Measurements from ENCODE around the gene ACBD6.

The ACBD6 gene

GRCh38 chr1:180256341-180257027 lies 245.9 kb downstream of the ACBD6 start:
- DNase-seq (ENCODE audit: low read depth in 2 of 2): no peak

DNA sequence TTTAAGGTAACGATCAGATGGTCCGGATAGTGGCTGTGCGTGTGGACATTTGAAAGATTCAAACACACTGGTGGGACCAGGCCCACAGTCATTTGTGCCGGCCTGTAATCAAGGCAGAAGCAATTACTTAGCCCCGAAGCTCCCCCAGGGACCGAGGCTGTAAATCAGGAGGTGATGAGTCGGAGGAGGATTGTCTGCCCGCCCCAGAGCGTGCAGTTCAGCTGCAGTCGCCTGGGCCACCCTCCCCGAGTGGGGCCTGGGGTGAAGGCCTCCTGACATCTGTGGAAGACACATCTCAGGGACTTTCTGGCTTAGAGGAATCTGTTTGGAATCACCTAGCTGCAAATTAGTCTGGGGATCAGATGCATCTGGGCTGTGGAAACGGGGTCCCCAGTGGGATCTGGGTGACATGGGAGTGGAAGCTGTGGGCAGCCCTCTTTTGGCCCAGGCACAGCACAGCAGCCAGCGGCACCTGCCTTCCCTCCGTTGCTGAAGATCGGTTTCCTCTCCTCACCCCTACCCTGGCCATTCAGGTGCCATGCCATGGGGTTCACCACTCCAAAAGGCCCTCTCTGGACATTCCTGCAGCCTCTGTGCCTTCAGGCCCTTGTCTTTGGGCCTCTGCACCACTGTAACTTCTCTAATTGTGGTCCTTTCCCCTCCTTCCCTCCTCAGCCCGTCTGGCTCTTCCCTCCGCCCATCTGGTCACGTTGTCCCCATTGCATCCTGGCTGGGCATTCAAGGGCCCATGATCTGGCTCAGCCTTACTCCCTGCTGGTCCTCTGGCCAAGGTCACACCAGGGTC lies 246.6 kb downstream of the ACBD6 start:
- DNase-seq (ENCODE audit: low read depth in 2 of 2): no peak

DNA sequence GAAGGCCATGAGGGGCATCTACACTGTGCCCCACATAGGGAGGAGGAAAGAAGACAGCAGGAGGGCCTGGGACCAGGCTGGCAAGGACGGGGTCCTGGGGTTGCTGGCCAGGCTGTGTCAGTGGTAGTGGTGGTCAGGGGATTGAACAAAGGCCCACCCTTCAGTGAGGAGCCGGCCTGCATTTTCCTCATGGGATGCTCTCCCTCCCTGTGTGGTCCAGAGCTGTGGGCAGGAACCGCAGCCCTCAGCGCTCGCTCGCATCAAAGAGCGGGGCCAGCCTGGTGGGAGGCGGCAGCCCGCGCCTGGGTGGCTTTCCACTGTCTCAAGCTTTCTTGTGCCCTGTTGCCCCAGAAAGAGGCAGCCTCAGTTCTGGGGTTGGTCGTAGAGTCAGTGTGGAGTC lies 247.5 kb downstream of the ACBD6 start:
- no peak for DNase-seq (ENCODE audit: low read depth in 2 of 2)

DNA sequence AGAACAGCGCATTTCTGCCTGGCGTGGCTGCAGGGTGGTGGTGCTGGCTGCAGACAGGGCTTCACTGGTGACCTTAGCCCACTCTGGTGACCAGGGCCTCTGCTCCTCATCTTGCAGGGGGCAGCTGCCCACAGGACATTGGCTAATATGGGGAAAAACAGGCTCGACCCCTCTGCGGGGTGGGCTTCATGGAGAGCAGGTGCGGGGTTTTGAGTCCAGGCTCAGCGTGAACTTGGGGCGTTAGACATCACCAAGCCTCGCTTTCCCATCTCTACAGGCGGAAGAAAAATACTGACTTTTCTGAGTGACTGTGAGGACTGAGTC lies 247.9 kb downstream of the ACBD6 start:
- DNase-seq (ENCODE audit: low read depth in 2 of 2): no peak

GRCh38 chr1:180253585-180254495 lies 248.5 kb downstream of the ACBD6 start:
- no peak for DNase-seq (ENCODE audit: low read depth in 2 of 2)

GRCh38 chr1:180252638-180253536 lies 249.5 kb downstream of the ACBD6 start:
- peak; percentile 58 to 71 for DNase-seq (ENCODE audit: low read depth in 2 of 2)

- DNase-seq (ENCODE audit: low read depth in 2 of 2): no peak
Observed at GRCh38 chr1:180251526-180252305, 250.7 kb downstream of the ACBD6 start.

DNA sequence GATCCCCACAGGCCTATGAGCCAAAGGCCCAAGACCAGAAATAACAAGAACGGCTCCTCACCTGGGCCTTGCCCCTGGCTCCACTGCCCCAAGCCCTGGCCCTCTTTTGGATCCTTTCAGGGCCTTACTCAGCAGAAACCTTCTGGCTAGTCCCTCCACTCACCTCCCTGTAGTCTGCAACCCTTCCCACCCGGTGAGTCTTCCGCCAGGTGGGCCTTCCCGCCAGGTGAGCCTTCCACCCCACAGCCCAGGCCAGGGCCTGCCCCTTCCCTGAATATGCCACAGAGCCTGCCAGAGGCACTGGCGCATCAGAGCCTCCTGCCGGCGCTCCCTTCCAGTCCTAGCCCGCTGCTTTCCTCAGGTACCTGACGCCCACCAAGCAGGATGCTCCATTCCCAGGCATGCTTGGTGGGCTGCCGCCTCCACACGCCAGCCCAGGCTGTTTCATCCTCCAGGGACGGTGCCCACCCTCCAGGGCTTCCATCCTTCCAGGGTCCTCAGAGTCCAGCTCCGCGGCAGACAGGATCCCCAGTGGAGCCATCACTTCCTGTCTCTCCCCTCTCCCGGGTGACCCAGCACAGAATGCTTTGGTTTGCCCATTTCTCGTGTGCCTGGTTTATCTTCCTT lies 251.4 kb downstream of the ACBD6 start:
- DNase-seq (ENCODE audit: low read depth in 2 of 2): no peak

- DNase-seq (ENCODE audit: low read depth in 2 of 2): no peak
Observed at GRCh38 chr1:180250499-180250770, 251.9 kb downstream of the ACBD6 start.

DNA sequence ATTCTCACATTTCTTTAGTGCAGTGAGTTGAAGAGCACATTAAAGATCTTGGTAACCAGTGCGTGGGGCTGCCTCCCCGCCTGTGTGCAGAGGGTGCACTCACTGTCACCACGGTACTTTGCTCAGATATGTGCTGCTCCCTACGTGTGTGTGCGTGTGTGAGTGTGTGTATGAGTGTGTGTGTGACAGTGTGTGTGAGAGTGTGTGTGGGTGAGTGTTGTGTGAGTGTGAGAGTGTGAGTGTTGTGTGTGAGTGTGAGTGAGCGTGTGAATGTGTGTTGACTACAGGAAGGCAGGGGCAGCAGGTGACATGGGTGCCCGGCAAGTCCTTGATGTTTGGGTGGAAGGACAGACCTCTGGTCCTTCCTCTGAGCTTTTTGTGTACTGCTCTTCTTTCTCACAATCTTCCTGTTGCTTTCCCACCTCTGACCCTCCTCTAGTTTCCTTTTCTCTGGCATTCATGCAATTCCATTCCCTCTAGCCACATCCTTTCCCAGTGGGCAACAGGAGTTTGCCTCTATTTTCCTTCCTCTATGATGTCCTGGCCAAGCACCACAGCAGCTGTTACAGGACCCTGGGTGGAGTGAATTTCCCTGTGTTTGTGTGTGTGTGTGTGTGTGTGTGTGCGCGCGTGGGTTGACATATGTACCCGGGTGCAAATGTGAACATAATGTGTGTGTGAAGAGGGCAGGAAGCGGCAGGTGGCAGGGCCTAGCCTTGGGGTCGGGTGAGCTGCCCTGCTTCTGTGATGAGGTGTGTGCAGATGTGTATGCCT lies 252.5 kb downstream of the ACBD6 start:
- DNase-seq (ENCODE audit: low read depth in 2 of 2): no peak

DNA sequence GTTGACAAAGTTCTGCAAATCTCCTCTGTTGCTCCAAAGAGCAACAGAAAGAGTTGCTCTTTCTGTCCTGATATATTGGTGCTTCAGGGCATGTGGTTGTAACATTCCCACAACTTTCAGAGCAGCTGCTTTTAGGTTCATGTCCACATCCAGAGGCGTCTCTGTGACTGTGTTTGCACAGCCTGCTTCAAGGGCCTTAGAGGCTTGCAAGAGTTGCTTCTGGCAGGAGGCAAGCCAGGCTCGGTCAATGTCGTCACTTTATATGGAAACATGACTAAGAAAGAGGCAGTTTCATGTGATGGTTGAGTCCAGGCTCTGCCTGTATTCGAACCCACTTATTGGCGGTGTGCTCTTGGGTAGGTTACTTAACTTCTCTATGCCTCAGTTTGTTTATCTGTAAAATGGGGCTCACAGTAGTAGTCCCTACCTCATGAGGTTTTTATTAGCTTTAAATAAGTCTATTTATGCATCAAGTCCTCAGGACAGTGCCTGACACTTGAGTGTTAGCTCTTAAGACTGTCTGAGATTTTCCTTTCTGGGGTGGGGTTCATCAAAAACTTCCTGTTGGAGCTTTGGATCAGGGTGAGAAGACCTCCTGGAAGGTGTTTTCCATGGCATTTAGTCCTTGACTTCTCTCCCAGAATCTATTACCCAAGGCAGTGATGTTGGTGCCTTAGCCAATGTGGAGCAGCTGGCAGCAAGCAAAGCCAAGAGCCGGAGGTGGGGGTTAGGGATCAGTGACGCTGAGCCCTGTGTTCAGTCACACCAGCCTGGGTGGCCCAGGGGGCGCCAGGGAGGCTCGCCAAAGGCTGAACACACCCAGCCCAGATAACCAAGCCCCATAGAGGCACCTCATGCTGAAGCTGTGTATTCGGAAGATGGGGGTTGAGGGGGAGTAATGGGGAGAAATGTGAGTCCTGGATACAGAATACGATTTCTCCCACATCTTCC lies 253.4 kb downstream of the ACBD6 start:
- no peak for DNase-seq (ENCODE audit: low read depth in 2 of 2)

GRCh38 chr1:180248176-180248575 lies 254.2 kb downstream of the ACBD6 start:
- no peak for DNase-seq (ENCODE audit: low read depth in 2 of 2)

DNA sequence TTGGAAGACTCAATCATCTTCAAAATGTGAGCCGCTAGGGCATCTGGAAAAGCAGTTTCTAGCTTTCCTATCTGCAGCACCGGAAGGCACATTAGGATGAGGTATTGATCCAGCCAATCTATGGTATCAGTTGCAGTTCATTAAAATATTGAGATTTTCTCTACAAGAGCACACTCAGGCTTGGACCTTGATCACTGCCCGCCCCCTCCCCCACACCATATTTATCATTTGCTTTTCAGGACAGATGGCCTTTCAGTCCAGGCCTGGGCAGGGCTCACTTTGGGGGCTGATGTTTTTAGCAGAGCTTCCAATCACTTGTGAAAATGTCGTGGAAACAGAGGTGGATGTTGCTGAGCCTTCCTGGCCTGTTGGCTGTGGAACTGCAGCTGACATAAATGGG lies 254.8 kb downstream of the ACBD6 start:
- no peak for DNase-seq (ENCODE audit: low read depth in 2 of 2)

GRCh38 chr1:180247061-180247460 lies 255.3 kb downstream of the ACBD6 start:
- no peak for DNase-seq (ENCODE audit: low read depth in 2 of 2)

- no peak for DNase-seq (ENCODE audit: low read depth in 2 of 2)
Observed at GRCh38 chr1:180246579-180246978, 255.8 kb downstream of the ACBD6 start.

DNA sequence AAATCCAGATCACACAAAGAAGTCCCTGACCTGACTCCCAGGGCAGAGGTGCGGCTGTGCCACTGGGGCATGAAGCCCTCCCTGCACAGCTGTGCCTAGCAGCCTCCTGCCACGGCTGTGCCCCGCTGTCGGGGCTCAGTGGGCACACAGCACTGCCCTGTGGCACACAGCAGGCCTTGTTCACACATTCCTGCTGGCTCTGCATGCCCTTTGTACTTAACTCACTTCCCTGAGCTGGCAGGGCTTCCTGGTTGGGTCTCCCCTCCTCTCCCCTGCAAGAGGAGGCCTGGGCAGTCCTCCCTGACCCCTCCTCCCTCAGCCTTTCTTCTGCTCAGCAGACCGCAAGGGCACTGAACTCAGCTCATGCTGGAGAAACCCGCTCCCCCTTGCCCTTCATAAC lies 257.5 kb downstream of the ACBD6 start:
- DNase-seq (ENCODE audit: low read depth in 2 of 2): no peak

DNA sequence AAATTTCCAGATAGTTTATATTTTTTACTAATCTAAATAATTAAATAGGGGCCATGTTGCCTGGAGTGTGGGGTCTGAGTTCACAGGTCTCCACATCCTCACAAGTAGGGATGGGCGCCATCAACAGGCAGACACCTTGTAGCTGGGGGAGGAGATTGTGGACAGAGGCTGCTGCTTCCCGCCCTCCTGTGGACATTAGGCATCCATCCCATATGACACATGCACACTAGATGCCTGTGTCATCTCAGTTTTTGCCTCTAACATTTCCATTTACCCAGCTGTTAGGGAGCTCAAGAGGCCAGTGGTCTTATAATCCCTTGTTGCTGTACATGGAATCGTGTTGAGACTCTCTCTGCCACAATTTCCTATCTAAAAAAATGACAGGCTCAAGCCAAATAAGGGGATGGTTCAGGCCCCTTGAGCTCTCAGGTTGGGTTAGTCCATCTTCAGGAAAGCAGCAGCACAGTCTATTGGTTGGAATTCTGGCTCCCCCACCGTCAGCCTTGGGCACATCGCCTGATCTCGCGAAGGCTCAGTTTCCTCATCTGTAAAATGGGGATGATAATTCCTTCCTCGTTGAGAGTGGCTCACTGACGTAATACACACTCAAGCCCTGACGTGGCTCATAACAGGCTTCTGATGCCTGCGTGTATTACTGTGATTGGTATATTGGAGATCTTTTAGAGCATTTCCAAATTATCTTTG lies 258.7 kb downstream of the ACBD6 start:
- DNase-seq (ENCODE audit: low read depth in 2 of 2): no peak
